Keratinocyte (primary cell): ENCODE measurements around the gene HDAC10. TPM values are rescaled to one million over a fixed set of nuclear protein-coding genes. Genes with fewer than 3 reads are reported as not detected.
"Not testable (repeated sequence)": the region's sequence is repeated elsewhere in the genome, so short reads cannot be mapped to it uniquely, and the experiment has no call there.

Experiments used
- DNase-seq: peaks from one replicate; pipeline ENCODE4 v3.0.0-alpha.2; 2011; ENCODE audit warnings: low read depth, missing footprints, low spot score
- FAIRE-seq: peaks from 2 replicates; lab custom pipeline; 2011; peaks lifted over from hg19 to GRCh38; lab: Jason Lieb, UNC
- H2AFZ ChIP-seq: 2 replicates; pipeline ENCODE4 v1.6.0; 2012; ENCODE audit warnings: low read length, control low read depth, inconsistent platforms; ENCODE audit not compliant: control insufficient read depth
- H3K27ac ChIP-seq: 2 replicates; pipeline ENCODE4 v1.5.1; 2011; ENCODE audit warnings: low read length; ENCODE audit not compliant: control insufficient read depth, insufficient read depth
- H3K27me3 ChIP-seq: 3 replicates; pipeline ENCODE4 v1.6.0; 2011; ENCODE audit warnings: low read length; ENCODE audit not compliant: control insufficient read depth, insufficient read depth; ENCODE audit errors: extremely low read depth
- H3K36me3 ChIP-seq, 2 experiments: 2 replicates in 1 of 2; 3 replicates in 1 of 2; pipeline ENCODE4 v1.5.1; 2011; ENCODE audit warnings: low read length in 2 of 2, mild to moderate bottlenecking in 1 of 2; ENCODE audit not compliant: control insufficient read depth in 2 of 2, insufficient read depth in 2 of 2; ENCODE audit errors: extremely low read depth in 1 of 2
- H3K4me1 ChIP-seq: 3 replicates; pipeline ENCODE4 v1.5.1; 2011; ENCODE audit warnings: low read length; ENCODE audit not compliant: control insufficient read depth, insufficient read depth; ENCODE audit errors: extremely low read depth
- H3K4me2 ChIP-seq: 3 replicates; pipeline ENCODE4 v1.6.0; 2011; ENCODE audit warnings: low read depth, low read length; ENCODE audit not compliant: control insufficient read depth, insufficient read depth; ENCODE audit errors: extremely low read depth
- H3K4me3 ChIP-seq, 3 experiments: fragments of 200-600 bp in 1 of 3; sonication (generic) in 1 of 3; 2 replicates in 2 of 3; 3 replicates in 1 of 3; pipeline ENCODE4 v1.5.1; 2011 to 2016; ENCODE audit warnings: low read length in 3 of 3, mild to moderate bottlenecking in 3 of 3, control low read depth in 2 of 3, inconsistent platforms in 1 of 3, low read depth in 1 of 3, mixed read lengths in 1 of 3, mixed run types in 1 of 3, moderate library complexity in 1 of 3; ENCODE audit not compliant: control insufficient read depth in 2 of 3, insufficient read depth in 2 of 3; ENCODE audit errors: extremely low read depth in 1 of 3
- H3K79me2 ChIP-seq: 2 replicates; pipeline ENCODE4 v1.6.0; 2012; ENCODE audit warnings: low read length; ENCODE audit not compliant: control insufficient read depth, insufficient read depth
- H3K9ac ChIP-seq: 3 replicates; pipeline ENCODE4 v1.6.0; 2011; ENCODE audit warnings: low read length; ENCODE audit not compliant: control insufficient read depth, insufficient read depth; ENCODE audit errors: extremely low read depth
- H3K9me1 ChIP-seq: 3 replicates; pipeline ENCODE4 v1.6.0; 2011; ENCODE audit warnings: low read length; ENCODE audit not compliant: control insufficient read depth, insufficient read depth; ENCODE audit errors: extremely low read depth
- H3K9me3 ChIP-seq: 2 replicates; pipeline ENCODE4 v1.5.1; 2012; ENCODE audit warnings: low read depth, low read length; ENCODE audit not compliant: control insufficient read depth
- H4K20me1 ChIP-seq: 3 replicates; pipeline ENCODE4 v1.6.0; 2011; ENCODE audit warnings: low read length; ENCODE audit not compliant: control insufficient read depth, insufficient read depth; ENCODE audit errors: extremely low read depth
- CTCF ChIP-seq, 3 experiments: IDR thresholded peaks in 1 of 3; conservative IDR thresholded peaks in 1 of 3; optimal IDR thresholded peaks in 1 of 3; 2 replicates in 2 of 3; 3 replicates in 1 of 3; pipeline versions ENCODE3 to v1.5.1; 2011; ENCODE audit warnings: low read length in 3 of 3, mild to moderate bottlenecking in 3 of 3, moderate library complexity in 2 of 3, control low read depth in 1 of 3, inconsistent platforms in 1 of 3; ENCODE audit not compliant: insufficient read depth in 2 of 3; ENCODE audit errors: extremely low read depth in 1 of 3
- EZH2 ChIP-seq: IDR thresholded peaks from one replicate; pipeline ENCODE4 v1.6.1; 2012; ENCODE audit warnings: inconsistent platforms, mild to moderate bottlenecking, low read length, moderate library complexity
- dilution Hi-C: fragments of 300-500 bp; cut with MboI; formaldehyde crosslinking; loops from one replicate; pipeline ENCODE4 v1.7.0; 2020; ENCODE audit warnings: low sequenced_read_pairs; ENCODE audit not compliant: extremely low pct_ligation_motif_present
- polyA plus RNA-seq, 5 experiments: library from polyadenylated mRNA; depleted of rRNA in 3 of 5; stranded (reverse) in 3 of 5; stranded (forward) in 1 of 5; unstranded in 1 of 5; fragments of >200 nt; gene quantifications; 1 replicate in 1 of 5; 2 replicates in 3 of 5; 3 replicates in 1 of 5; pipeline versions ENCODE4 v1.2.1 to v1.2.3, GENCODE V29; 2011 to 2012; ENCODE audit warnings: missing spikeins in 2 of 5, low read depth in 1 of 5, low replicate concordance in 1 of 5

The HDAC10 gene
- polyA plus RNA-seq, 1 donor (not counting 4 experiments of a cell fraction or from before 2014, with no cell fraction given): 4.7 TPM

- FAIRE-seq: no peak
- TF ChIP-seq EZH2 (no peak), CTCF (optimal IDR thresholded peaks at IDR 0.05 in 1 of 3, IDR thresholded peaks at IDR 0.05 in 1 of 3, conservative IDR thresholded peaks at IDR 0.05 in 1 of 3; ENCODE audit: extremely low read depth in 1 of 3, insufficient read depth in 2 of 3, low read length in 3 of 3) (no peak)
- Histone ChIP-seq H3K27me3 (no peaks in the 10 kb centered on the region), H4K20me1 (peaks cover 10% of the 10 kb centered on the region), H3K9ac (no peak overlapping the region), H3K36me3 (peaks cover 18 to 25% of the 10 kb centered on the region in 2 experiments), H3K9me3 (no peaks in the 10 kb centered on the region), H3K4me3 (no peak overlapping the region), H3K9me1 (peaks cover 3% of the 10 kb centered on the region), H3K27ac (no peak overlapping the region), H3K79me2 (peaks cover 18% of the 10 kb centered on the region), H3K4me2 (no peak overlapping the region), H2AFZ (no peak overlapping the region), H3K4me1 (peaks cover 6% of the 10 kb centered on the region)
- dilution Hi-C loops: no loop called here
- DNase-seq: no peak
These were observed 45.1 kb downstream of the HDAC10 start for GRCh38 chr22:50205781-50206569.

- FAIRE-seq, dilution Hi-C loops: not testable (repeated sequence)
These were observed 46.1 kb downstream of the HDAC10 start for GRCh38 chr22:50204998-50205397.

More at GRCh38 chr22:50204998-50205397, 46.1 kb downstream of the HDAC10 start:
- DNase-seq, H3K4me1 ChIP-seq, H4K20me1 ChIP-seq, H3K4me2 ChIP-seq, H3K9me3 ChIP-seq, H3K27me3 ChIP-seq, H3K27ac ChIP-seq, H3K4me3 ChIP-seq, H3K9ac ChIP-seq, H3K9me1 ChIP-seq, H2AFZ ChIP-seq: not testable (repeated sequence)
- peaks cover 17% of the 10 kb centered on the region for H3K79me2 ChIP-seq
- H3K36me3 ChIP-seq: peaks cover 16 to 21% of the 10 kb centered on the region in 2 experiments
